PFSK-1 (cell line): Measurements from ENCODE around the gene PREX1.

ENCODE experiments used
- FOXP2 ChIP-seq: optimal IDR thresholded peaks from 2 replicates; pipeline ENCODE3; 2011; ENCODE audit warnings: borderline replicate concordance, control low read depth, inconsistent platforms; ENCODE audit not compliant: insufficient read depth; ENCODE audit errors: extremely low read length, extremely low read depth
- POLR2AphosphoS5 ChIP-seq: IDR thresholded peaks from 2 replicates; pipeline ENCODE4 v1.6.1; 2012; ENCODE audit warnings: low read depth, mild to moderate bottlenecking, control low read depth, low read length, moderate library complexity
- REST ChIP-seq, 2 experiments: IDR thresholded peaks; 2 replicates each; pipeline versions ENCODE4 v1.6.1 to v1.8.0; 2011 to 2012; ENCODE audit warnings: low read depth in 2 of 2, low read length in 2 of 2, control low read depth in 1 of 2, inconsistent platforms in 1 of 2, mild to moderate bottlenecking in 1 of 2, moderate library complexity in 1 of 2; ENCODE audit not compliant: insufficient read depth in 1 of 2
- SIN3A ChIP-seq: IDR thresholded peaks from 2 replicates; pipeline ENCODE4 v1.6.1; 2012; ENCODE audit warnings: mild to moderate bottlenecking, low read length, moderate library complexity, borderline replicate concordance; ENCODE audit not compliant: insufficient read depth
- TAF1 ChIP-seq: IDR thresholded peaks from 2 replicates; pipeline ENCODE4 v1.6.1; 2012; ENCODE audit warnings: low read length, control low read depth, borderline replicate concordance; ENCODE audit not compliant: insufficient read depth

The PREX1 gene

DNA sequence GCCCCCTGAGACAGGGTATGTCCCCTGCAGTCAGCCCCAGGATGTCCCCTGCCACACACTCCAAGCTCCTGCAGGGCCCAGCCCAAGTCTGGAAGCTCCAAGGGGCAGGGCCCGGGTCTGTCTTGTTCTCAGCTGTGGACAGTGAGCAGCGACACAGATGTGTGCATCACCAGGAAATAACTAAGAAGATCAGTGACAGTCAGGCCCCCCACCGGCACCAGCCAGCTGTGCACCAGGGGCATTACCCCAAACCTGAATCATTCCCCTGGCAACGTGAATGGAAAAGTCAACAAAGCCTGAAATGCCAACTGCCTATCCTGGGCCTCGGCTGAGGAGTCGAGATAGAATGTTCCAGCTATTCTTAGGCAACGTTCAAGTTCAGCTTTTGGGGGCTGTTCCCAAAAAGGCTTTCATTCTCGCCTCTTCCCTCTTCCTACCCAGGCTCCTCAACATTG lies 105.0 kb downstream of the PREX1 start:
- TF ChIP-seq TAF1 (no peak), FOXP2 (no peak), POLR2AphosphoS5 (no peak), SIN3A (no peak), REST (IDR thresholded peaks at IDR 0.05; ENCODE audit: insufficient read depth in 1 of 2, low read depth in 2 of 2, low read length in 2 of 2) (no peak)

DNA sequence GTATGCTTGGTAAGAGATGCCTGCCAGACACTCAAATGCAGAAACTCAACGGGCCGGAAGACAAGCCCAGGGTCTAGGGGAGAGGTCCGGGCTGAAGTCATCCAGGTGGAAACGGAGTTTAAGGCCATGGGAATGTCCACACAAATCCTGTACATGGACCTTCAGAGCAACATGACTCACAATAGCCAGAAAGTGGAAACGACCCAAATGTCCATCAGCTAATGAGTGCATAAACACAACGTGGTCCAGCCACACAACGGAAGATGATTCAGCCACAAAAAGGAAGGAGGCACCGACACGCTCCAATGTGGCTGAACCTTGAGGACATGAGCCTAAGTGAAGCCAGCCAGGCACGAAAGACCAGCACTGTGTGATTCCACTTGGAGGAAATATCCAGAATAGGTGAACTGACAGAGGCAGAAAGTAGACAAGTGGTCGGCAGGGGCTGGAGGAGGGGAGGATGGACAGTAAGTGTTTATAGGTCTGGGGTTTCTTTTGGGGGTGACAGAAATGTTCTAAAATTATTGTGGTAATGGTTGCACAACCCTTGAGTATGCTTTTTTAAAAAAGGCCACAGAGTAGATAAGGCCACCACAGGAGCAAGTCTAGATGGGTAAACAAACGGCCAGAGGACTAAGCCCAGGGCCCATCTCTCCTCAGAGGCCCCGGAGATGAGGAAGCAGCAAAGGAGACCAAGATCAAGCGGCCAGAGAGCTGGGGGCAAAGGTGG lies 105.6 kb downstream of the PREX1 start:
- no peak for TF ChIP-seq TAF1
- no peak for TF ChIP-seq POLR2AphosphoS5
- TF ChIP-seq REST (IDR thresholded peaks at IDR 0.05; ENCODE audit: insufficient read depth in 1 of 2, low read depth in 2 of 2, low read length in 2 of 2): no peak
- no peak for TF ChIP-seq SIN3A
- no peak for TF ChIP-seq FOXP2

DNA sequence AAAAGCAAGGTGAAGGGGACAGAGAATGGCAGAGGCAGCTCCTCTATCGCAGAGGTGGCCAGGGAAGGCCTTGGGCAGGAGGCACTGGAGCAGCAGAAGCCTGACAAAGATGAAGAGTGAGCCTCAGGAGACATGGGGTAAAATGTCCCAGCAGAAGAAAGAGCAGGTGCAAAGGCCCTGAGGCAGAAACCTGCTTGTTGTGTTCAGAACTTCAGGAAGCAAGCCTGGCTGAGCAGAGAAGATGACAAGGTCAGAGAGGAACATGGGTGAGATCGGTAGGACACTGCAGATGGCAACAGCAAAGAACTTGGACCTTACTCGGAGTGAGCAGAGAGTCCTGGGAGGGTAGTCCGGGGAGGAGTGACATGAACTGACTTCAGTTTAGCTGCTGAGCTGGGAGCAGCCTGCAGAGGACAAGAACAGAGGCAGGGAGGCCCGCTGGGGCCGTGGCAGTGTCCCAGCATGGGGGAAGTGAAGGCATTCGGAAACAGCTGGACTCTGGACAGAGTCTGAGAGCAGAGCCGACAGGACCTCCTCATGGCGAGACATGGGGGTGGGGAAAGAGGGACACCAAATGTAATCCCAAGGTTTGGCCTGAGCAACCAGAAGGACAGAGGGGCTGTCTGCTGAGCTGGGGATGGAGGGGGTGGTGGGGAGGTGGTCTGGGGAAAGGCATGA lies 106.3 kb downstream of the PREX1 start:
- no peak for TF ChIP-seq FOXP2

DNA sequence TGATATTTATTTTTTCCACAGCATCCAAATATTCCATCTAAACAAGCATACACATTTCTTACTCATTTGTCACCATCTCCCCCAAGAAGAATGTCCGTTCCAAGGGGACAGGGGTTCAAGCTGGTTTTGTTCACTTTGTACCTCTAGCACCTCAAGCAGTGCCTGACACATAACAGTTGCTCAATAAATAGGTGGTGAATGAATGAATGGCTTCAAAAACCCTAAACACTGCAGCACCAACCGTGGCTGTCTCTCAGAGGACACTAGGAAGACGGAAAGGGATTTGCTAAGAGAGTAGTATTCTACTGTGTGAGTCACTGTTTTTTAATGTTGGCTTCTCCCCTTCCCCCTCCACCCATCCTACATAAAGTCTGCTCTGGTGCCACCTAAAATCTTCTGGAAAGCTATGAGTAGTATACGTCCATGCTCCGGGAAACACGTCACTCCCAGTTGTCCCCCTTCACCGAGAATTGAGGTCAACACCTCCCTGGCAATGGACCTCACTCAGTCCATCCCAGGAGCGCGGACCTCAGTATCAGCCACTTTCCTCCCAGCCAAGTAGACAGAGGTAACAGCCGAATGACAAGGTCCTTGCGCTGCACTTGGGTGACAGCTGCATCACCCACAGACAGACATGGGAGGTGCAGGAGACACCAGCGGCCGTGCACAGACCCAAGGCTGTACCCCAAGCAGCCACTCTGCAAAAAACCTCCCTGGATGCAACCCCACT lies 107.4 kb downstream of the PREX1 start:
- TF ChIP-seq SIN3A (no peak), TAF1 (no peak), REST (IDR thresholded peaks at IDR 0.05; ENCODE audit: insufficient read depth in 1 of 2, low read depth in 2 of 2, low read length in 2 of 2) (no peak), FOXP2 (no peak), POLR2AphosphoS5 (no peak)

DNA sequence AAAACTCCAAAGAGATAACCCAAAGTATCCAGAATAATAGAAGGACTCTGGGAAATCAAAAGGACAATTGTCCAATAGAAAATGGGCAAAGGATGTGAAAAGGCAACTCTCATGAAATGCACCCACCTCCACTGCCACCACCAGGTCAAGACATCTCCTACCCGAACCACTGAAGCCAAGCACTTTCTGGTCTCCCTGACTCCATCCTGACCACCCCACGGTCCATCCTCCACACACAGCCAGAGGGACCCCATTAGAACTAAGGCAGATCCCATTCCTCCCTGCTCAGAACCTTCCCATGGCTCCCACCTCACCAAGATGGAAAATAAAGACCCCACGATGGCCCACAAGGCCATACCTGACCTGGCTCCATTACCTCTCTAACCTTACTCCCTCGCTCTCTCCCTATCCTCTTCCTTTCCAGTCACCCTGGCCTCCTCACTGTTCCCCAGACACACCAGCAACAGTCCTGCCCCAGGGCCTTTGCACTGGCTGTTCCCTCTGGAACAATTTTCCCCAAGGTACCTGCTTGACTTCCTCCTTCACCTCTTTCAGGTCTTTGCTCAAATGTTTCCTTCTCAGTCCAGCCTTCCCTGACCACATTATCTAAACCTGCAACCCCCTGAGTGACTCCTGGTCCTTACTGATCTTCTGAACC lies 108.1 kb downstream of the PREX1 start:
- TF ChIP-seq SIN3A (no peak), TAF1 (no peak), FOXP2 (no peak), REST (IDR thresholded peaks at IDR 0.05; ENCODE audit: insufficient read depth in 1 of 2, low read depth in 2 of 2, low read length in 2 of 2) (no peak), POLR2AphosphoS5 (no peak)
